HG03558 (cell line): Measurements from ENCODE around the gene KSR2.

Experiments
- ATAC-seq: cut with Tn5 transposase; IDR thresholded peaks from one replicate; pipeline ENCODE4 v1.9.1; 2021; ENCODE audit warnings: moderate number of reproducible peaks; ENCODE audit not compliant: unreplicated experiment; ENCODE audit errors: extremely low read depth

Gene KSR2

GRCh38 chr12:117486840-117487659, 481.7 kb downstream of the KSR2 start:
- no peak for ATAC-seq

- ATAC-seq, result no peak
Measured at GRCh38 chr12:117485984-117486839, 482.6 kb downstream of the KSR2 start.

GRCh38 chr12:117484901-117485300, 483.9 kb downstream of the KSR2 start:
- ATAC-seq, result no peak

- ATAC-seq, result no peak
Measured at GRCh38 chr12:117483501-117483900, 485.3 kb downstream of the KSR2 start.

- no peak for ATAC-seq
Measured at GRCh38 chr12:117481470-117481869, 487.3 kb downstream of the KSR2 start.

- ATAC-seq, result no peak
Measured at GRCh38 chr12:117476341-117476740, 492.4 kb downstream of the KSR2 start.

- no peak for ATAC-seq
Measured at GRCh38 chr12:117473856-117474255, 494.9 kb downstream of the KSR2 start.

- no peak for ATAC-seq
Measured at GRCh38 chr12:117472983-117473382, 495.8 kb downstream of the KSR2 start.

GRCh38 chr12:117470804-117471203, 498.0 kb downstream of the KSR2 start:
- no peak for ATAC-seq

- ATAC-seq, result no peak
Measured at GRCh38 chr12:117469883-117470483, 498.8 kb downstream of the KSR2 start.

GRCh38 chr12:117468016-117468415, 500.8 kb downstream of the KSR2 start:
- ATAC-seq, result no peak

- no peak for ATAC-seq
Measured at GRCh38 chr12:117467588-117467987, 501.2 kb downstream of the KSR2 start.

- no peak for ATAC-seq
Measured at GRCh38 chr12:117466677-117467362, 502.0 kb downstream of the KSR2 start.

GRCh38 chr12:117461732-117462131, 507.1 kb downstream of the KSR2 start:
- ATAC-seq, result no peak

- ATAC-seq, result no peak
Measured at GRCh38 chr12:117459229-117459628, 509.6 kb downstream of the KSR2 start.

- ATAC-seq, result no peak
Measured at GRCh38 chr12:117457189-117457588, 511.6 kb downstream of the KSR2 start.

GRCh38 chr12:117456076-117456475, 512.7 kb downstream of the KSR2 start:
- no peak for ATAC-seq

GRCh38 chr12:117453961-117454360, 514.8 kb downstream of the KSR2 start:
- no peak for ATAC-seq

GRCh38 chr12:117452112-117452511, 516.7 kb downstream of the KSR2 start:
- no peak for ATAC-seq

GRCh38 chr12:117450209-117450608, 518.6 kb downstream of the KSR2 start:
- no peak for ATAC-seq
